MM.1S (cell line): ENCODE results near the gene AZU1.

Experiments used
- DNase-seq: peaks from one replicate; pipeline ENCODE4 v3.0.0-alpha.2; 2015
- H2AFZ ChIP-seq: fragments of 300-600 bp; sonication (generic); 2 replicates; pipeline ENCODE4 v1.6.0; 2016; ENCODE audit warnings: antibody characterized with exemption, low read length
- H3F3A ChIP-seq: fragments of 300-600 bp; sonication (generic); 2 replicates; pipeline ENCODE4 v1.6.1; 2016; ENCODE audit warnings: mild to moderate bottlenecking, antibody characterized with exemption, low read length, moderate library complexity, mixed read lengths; ENCODE audit not compliant: insufficient read depth
- H3K27ac ChIP-seq: fragments of 300-600 bp; sonication (generic); 2 replicates; pipeline ENCODE4 v1.5.1; 2016; ENCODE audit warnings: mild to moderate bottlenecking, low read length
- H3K27me3 ChIP-seq: fragments of 300-600 bp; sonication (generic); replicated peaks from 2 replicates; pipeline ENCODE4 v1.6.0; 2016; ENCODE audit warnings: low read length; ENCODE audit not compliant: insufficient read depth
- H3K36me3 ChIP-seq: fragments of 300-600 bp; sonication (generic); replicated peaks from 2 replicates; pipeline ENCODE4 v1.6.1; 2016; ENCODE audit warnings: mild to moderate bottlenecking, low read length, mixed read lengths; ENCODE audit not compliant: insufficient read depth
- H3K4me1 ChIP-seq: fragments of 300-600 bp; sonication (generic); 2 replicates; pipeline ENCODE4 v1.6.1; 2016; ENCODE audit warnings: low read length, mixed read lengths
- H3K4me2 ChIP-seq: fragments of 300-600 bp; sonication (generic); 2 replicates; pipeline ENCODE4 v1.6.0; 2016; ENCODE audit warnings: low read depth, low read length
- H3K4me3 ChIP-seq: fragments of 300-600 bp; sonication (generic); 2 replicates; pipeline ENCODE4 v1.5.1; 2016; ENCODE audit warnings: low read length, mixed read lengths
- H3K79me2 ChIP-seq: fragments of 300-600 bp; sonication (generic); 2 replicates; pipeline ENCODE4 v1.6.1; 2016; ENCODE audit warnings: mixed run types, low read length, mixed read lengths
- H3K9ac ChIP-seq: fragments of 300-600 bp; sonication (generic); 2 replicates; pipeline ENCODE4 v1.6.1; 2016; ENCODE audit warnings: low read length, mixed read lengths
- H3K9me2 ChIP-seq: fragments of 300-600 bp; sonication (generic); replicated peaks from 2 replicates; pipeline ENCODE4 v1.6.1; 2016; ENCODE audit warnings: mild to moderate bottlenecking, low read length, mixed read lengths; ENCODE audit not compliant: insufficient read depth
- H3K9me3 ChIP-seq: fragments of 300-600 bp; sonication (generic); replicated peaks from 2 replicates; pipeline ENCODE4 v1.6.1; 2016; ENCODE audit warnings: mild to moderate bottlenecking, low read length, mixed read lengths; ENCODE audit not compliant: insufficient read depth
- H4K20me1 ChIP-seq: fragments of 300-600 bp; sonication (generic); 2 replicates; pipeline ENCODE4 v1.6.1; 2016; ENCODE audit warnings: mild to moderate bottlenecking, low read length, moderate library complexity, mixed read lengths; ENCODE audit not compliant: insufficient read depth
- EZH2 ChIP-seq: fragments of 300-600 bp; sonication (generic); optimal IDR thresholded peaks from 2 replicates; pipeline ENCODE3; 2017; ENCODE audit warnings: low read depth, mild to moderate bottlenecking, antibody characterized with exemption, low read length, mixed read lengths
- EZH2phosphoT487 ChIP-seq: fragments of 300-600 bp; sonication (generic); IDR thresholded peaks from 2 replicates; pipeline ENCODE4 v1.6.1; 2018; ENCODE audit warnings: antibody characterized with exemption, low read length
- TF ChIP-seq, protein P1 (sequence below): fragments of 300-600 bp; sonication (generic); IDR thresholded peaks from 2 replicates; pipeline ENCODE4 v1.5.1; 2016; ENCODE audit warnings: antibody characterized with exemption, low read length, mixed read lengths

AZU1 gene

GRCh38 chr19:792306-792885 is 35.2 kb upstream of the AZU1 start:
- Histone ChIP-seq H3K36me3 (no peaks in the 10 kb centered on the region), H3K4me1 (no peaks in the 10 kb centered on the region), H3F3A (no peaks in the 10 kb centered on the region), H3K9me3 (no peaks in the 10 kb centered on the region), H3K27me3 (peaks cover 21% of the 10 kb centered on the region), H3K4me3 (no peak overlapping the region), H4K20me1 (no peaks in the 10 kb centered on the region), H3K4me2 (no peak overlapping the region), H3K79me2 (0 out of 2 replicates have a peak, but pooled peaks cover 3% of the 10 kb centered on the region), H3K27ac (no peak overlapping the region), H3K9ac (no peak overlapping the region), H2AFZ (no peak overlapping the region), H3K9me2 (no peaks in the 10 kb centered on the region)
- no peak for DNase-seq
- no peak for TF ChIP-seq EZH2
- no peak for TF ChIP-seq EZH2phosphoT487
- TF ChIP-seq, protein P1, sequence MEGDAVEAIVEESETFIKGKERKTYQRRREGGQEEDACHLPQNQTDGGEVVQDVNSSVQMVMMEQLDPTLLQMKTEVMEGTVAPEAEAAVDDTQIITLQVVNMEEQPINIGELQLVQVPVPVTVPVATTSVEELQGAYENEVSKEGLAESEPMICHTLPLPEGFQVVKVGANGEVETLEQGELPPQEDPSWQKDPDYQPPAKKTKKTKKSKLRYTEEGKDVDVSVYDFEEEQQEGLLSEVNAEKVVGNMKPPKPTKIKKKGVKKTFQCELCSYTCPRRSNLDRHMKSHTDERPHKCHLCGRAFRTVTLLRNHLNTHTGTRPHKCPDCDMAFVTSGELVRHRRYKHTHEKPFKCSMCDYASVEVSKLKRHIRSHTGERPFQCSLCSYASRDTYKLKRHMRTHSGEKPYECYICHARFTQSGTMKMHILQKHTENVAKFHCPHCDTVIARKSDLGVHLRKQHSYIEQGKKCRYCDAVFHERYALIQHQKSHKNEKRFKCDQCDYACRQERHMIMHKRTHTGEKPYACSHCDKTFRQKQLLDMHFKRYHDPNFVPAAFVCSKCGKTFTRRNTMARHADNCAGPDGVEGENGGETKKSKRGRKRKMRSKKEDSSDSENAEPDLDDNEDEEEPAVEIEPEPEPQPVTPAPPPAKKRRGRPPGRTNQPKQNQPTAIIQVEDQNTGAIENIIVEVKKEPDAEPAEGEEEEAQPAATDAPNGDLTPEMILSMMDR = no peak

DNA sequence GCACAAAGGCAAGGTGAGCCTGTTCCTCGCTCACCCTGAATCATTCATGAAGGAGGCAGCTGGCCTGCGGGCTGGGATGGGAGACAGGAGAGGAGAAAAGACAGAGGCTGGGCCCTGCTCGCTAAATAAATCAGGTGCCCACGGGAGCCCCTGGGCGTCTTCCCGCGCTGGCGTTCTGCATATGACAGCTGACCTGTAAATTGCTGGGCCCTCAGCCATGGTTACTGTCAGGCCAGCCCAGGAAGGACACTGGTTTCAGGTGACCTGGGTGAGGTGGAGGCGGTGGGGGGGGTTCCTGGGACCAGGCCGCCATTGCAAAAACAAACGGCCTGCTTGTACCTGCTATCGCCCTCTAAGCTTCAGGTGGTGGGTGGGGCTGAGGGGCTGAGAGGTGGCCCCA is 33.8 kb upstream of the AZU1 start:
- Histone ChIP-seq H3K4me3 (no peak overlapping the region), H3K4me1 (peaks cover under 1% of the 10 kb centered on the region; the same call in 1 of the 2 replicates), H3K9ac (no peak overlapping the region), H3K9me2 (no peaks in the 10 kb centered on the region), H3K9me3 (no peaks in the 10 kb centered on the region), H4K20me1 (peaks cover 9% of the 10 kb centered on the region), H3K27me3 (peaks cover 15% of the 10 kb centered on the region), H3F3A (no peaks in the 10 kb centered on the region), H3K27ac (no peak overlapping the region), H3K4me2 (no peak overlapping the region), H2AFZ (no peak overlapping the region), H3K36me3 (no peaks in the 10 kb centered on the region), H3K79me2 (peaks cover 13% of the 10 kb centered on the region)
- DNase-seq = no peak
- TF ChIP-seq, protein P1 = no peak
- no peak for TF ChIP-seq EZH2phosphoT487
- TF ChIP-seq EZH2 = no peak

DNA sequence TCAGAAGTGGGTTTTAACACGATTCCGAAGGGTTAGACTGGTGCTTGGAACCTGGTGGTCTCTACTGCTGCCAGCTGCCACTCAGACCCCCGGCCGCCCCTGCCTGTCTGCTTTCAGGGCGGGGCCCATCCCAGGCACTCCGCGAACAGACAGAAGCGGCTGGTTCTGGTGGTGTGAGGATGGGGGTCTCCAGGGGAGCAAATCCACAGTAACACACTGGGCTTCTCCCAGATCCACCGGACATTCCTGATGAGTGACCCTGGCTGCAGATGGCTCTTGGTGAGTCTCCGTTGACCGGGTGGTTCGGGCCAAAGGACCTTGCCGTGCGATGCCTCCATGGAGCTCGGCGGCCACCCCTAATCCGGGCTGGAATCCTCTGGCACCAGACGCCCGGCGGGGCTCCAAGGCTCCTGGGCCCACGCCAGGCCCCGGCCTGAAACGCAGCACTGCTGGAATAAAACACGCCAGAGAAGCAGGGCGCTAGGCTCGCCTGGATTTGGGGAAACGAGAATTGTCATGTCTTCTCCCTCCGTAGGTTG is 32.5 kb upstream of the AZU1 start:
- no peak overlapping the region for H3K4me3 ChIP-seq
- H3K36me3 ChIP-seq = peaks cover 8% of the 10 kb centered on the region
- H3F3A ChIP-seq = no peaks in the 10 kb centered on the region
- DNase-seq = no peak
- peaks cover 22% of the 10 kb centered on the region for H4K20me1 ChIP-seq
- no peaks in the 10 kb centered on the region for H3K9me3 ChIP-seq
- TF ChIP-seq EZH2phosphoT487 = no peak
- TF ChIP-seq, protein P1 = no peak
- no peak overlapping the region for H2AFZ ChIP-seq
- no peak overlapping the region for H3K9ac ChIP-seq
- no peaks in the 10 kb centered on the region for H3K9me2 ChIP-seq
- H3K79me2 ChIP-seq = peaks cover 26% of the 10 kb centered on the region
- H3K4me2 ChIP-seq = no peak overlapping the region
- H3K27me3 ChIP-seq = peaks cover 3% of the 10 kb centered on the region; the same call in 1 of the 2 replicates
- no peak overlapping the region for H3K27ac ChIP-seq
- H3K4me1 ChIP-seq = peaks cover 9% of the 10 kb centered on the region
